22Rv1 (cell line): ENCODE measurements around the gene CD7.

Experiments used
- H3K27ac ChIP-seq: fragments of 450-650 bp; 2 replicates; pipeline ENCODE4 v1.5.1; 2017
- CTCF ChIP-seq: fragments of 450-650 bp; IDR thresholded peaks from 2 replicates; pipeline ENCODE4 v1.5.1; 2017; ENCODE audit warnings: mild to moderate bottlenecking
- ZFX ChIP-seq: fragments of 450-650 bp; IDR thresholded peaks from 2 replicates; pipeline ENCODE4 v1.6.1; 2017; ENCODE audit warnings: antibody characterized with exemption, borderline replicate concordance

CD7 gene

GRCh38 chr17:82314727-82315605 lies 2.4 kb downstream of the CD7 start:
- H3K27ac ChIP-seq, result no peak overlapping the region

GRCh38 chr17:82314012-82314726 lies 3.2 kb downstream of the CD7 start:
- no peak for TF ChIP-seq CTCF
- no peak for TF ChIP-seq ZFX
- no peak overlapping the region for H3K27ac ChIP-seq

More at GRCh38 chr17:82314727-82315605, 2.4 kb downstream of the CD7 start:
- TF ChIP-seq ZFX (no peak), CTCF (no peak)

GRCh38 chr17:82313195-82314011 lies 4.0 kb downstream of the CD7 start:
- no peak overlapping the region for H3K27ac ChIP-seq

GRCh38 chr17:82311971-82312370 lies 5.4 kb downstream of the CD7 start:
- no peak overlapping the region for H3K27ac ChIP-seq
- TF ChIP-seq ZFX (no peak), CTCF (no peak)

More at GRCh38 chr17:82313195-82314011, 4.0 kb downstream of the CD7 start:
- TF ChIP-seq CTCF (no peak), ZFX (no peak)

- H3K27ac ChIP-seq, result no peak overlapping the region
- TF ChIP-seq ZFX (no peak), CTCF (no peak)
These were observed 6.5 kb downstream of the CD7 start for GRCh38 chr17:82310877-82311276.

GRCh38 chr17:82309656-82310570 lies 7.5 kb downstream of the CD7 start:
- TF ChIP-seq CTCF, result no peak
- no peak for TF ChIP-seq ZFX
- no peak overlapping the region for H3K27ac ChIP-seq
